Epithelial cell of esophagus (primary cell): ENCODE measurements around the gene NTM.
A peak's percentile ranks its signal among the peaks of the same experiment; 100 is the strongest.

ENCODE experiments used
- DNase-seq: peaks from one replicate; pipeline ENCODE4 v3.0.0; 2010; ENCODE audit warnings: low read depth
- H3K4me3 ChIP-seq: 2 replicates; pipeline ENCODE4 v1.5.1; 2011; ENCODE audit warnings: mild to moderate bottlenecking, low read length, control low read depth
- CTCF ChIP-seq: IDR thresholded peaks from 2 replicates; pipeline ENCODE4 v1.5.1; 2011; ENCODE audit warnings: low read depth, mild to moderate bottlenecking, low read length, control low read depth, inconsistent platforms; ENCODE audit not compliant: insufficient read depth; ENCODE audit errors: missing control alignments

Gene NTM

GRCh38 chr11:132140056-132140455, 769.6 kb downstream of the NTM start:
- no peak overlapping the region for H3K4me3 ChIP-seq
- no peak for DNase-seq
- TF ChIP-seq CTCF, result no peak

GRCh38 chr11:132142121-132142520, 771.7 kb downstream of the NTM start:
- H3K4me3 ChIP-seq, result no peak overlapping the region
- peak; percentile 90 for DNase-seq
- TF ChIP-seq CTCF, result no peak

- DNase-seq, result no peak
- no peak overlapping the region for H3K4me3 ChIP-seq
- no peak for TF ChIP-seq CTCF
These were observed 772.1 kb downstream of the NTM start for GRCh38 chr11:132142554-132142953.

GRCh38 chr11:132147464-132147863, 777.0 kb downstream of the NTM start:
- no peak overlapping the region for H3K4me3 ChIP-seq
- DNase-seq, result no peak
- TF ChIP-seq CTCF, result no peak

- no peak overlapping the region for H3K4me3 ChIP-seq
- TF ChIP-seq CTCF, result no peak
- DNase-seq, result no peak
These were observed 784.4 kb downstream of the NTM start for GRCh38 chr11:132154781-132155180.

- peak; percentile 64 for TF ChIP-seq CTCF
- no peak overlapping the region for H3K4me3 ChIP-seq
- peak; percentile 73 for DNase-seq
These were observed 787.7 kb downstream of the NTM start for GRCh38 chr11:132158091-132158490.

GRCh38 chr11:132158696-132159095, 788.3 kb downstream of the NTM start:
- peak; percentile 55 for DNase-seq
- no peak overlapping the region for H3K4me3 ChIP-seq
- TF ChIP-seq CTCF, result no peak
